BE2C (cell line): ENCODE measurements around the gene ANO9.
A peak's percentile ranks its signal among the peaks of the same experiment; 100 is the strongest.
"Not testable (repeated sequence)": the region's sequence is repeated elsewhere in the genome, so short reads cannot be mapped to it uniquely, and the experiment has no call there.

Source experiments
- DNase-seq: peaks from one replicate; pipeline ENCODE4 v3.0.0-alpha.2; 2020
- H3K27me3 ChIP-seq: fragments of 250-450 bp; sonication (Bioruptor Pico); 2 replicates; pipeline ENCODE4 v1.5.1; 2020; ENCODE audit warnings: mild to moderate bottlenecking
- H3K36me3 ChIP-seq: fragments of 250-450 bp; sonication (Bioruptor Pico); 2 replicates; pipeline ENCODE4 v1.5.1; 2020; ENCODE audit warnings: mild to moderate bottlenecking
- H3K4me1 ChIP-seq: fragments of 250-450 bp; sonication (Bioruptor Pico); 2 replicates; pipeline ENCODE4 v1.5.1; 2020
- H3K4me3 ChIP-seq: 2 replicates; pipeline ENCODE4 v1.5.1; 2011; ENCODE audit warnings: low read depth, low read length
- H3K9me3 ChIP-seq: fragments of 250-450 bp; sonication (Bioruptor Pico); 2 replicates; pipeline ENCODE4 v1.5.1; 2020
- TF ChIP-seq, protein P1 (sequence below): IDR thresholded peaks from 2 replicates; pipeline ENCODE4 v1.5.1; 2012; ENCODE audit warnings: mild to moderate bottlenecking, low read depth, low read length

The ANO9 gene

DNA sequence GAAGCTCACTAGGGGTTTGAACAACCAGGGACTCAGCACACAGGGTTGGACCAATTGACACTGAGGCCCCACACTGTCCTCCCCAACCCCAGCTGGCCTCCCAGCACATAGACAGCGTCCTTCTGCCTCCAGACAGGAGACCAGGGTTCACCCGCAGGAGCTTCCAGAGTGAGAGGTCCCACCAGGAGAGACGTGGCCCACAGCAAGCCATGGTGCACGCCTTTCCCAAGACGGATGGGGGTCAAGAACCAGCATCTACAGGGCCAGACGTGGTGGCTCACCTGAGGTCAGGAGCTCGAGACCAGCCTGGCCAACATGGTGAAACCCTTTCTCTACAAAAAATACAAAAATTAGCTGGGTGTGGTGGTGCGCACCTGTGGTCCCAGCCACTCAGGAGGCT is 15.0 kb downstream of the ANO9 start:
- Histone ChIP-seq H3K9me3 (no peaks in the 10 kb centered on the region), H3K36me3 (no peaks in the 10 kb centered on the region), H3K4me3 (no peak overlapping the region), H3K27me3 (peaks cover 7% of the 10 kb centered on the region; the same call in 1 of the 2 replicates), H3K4me1 (no peaks in the 10 kb centered on the region)
- TF ChIP-seq, protein P1, sequence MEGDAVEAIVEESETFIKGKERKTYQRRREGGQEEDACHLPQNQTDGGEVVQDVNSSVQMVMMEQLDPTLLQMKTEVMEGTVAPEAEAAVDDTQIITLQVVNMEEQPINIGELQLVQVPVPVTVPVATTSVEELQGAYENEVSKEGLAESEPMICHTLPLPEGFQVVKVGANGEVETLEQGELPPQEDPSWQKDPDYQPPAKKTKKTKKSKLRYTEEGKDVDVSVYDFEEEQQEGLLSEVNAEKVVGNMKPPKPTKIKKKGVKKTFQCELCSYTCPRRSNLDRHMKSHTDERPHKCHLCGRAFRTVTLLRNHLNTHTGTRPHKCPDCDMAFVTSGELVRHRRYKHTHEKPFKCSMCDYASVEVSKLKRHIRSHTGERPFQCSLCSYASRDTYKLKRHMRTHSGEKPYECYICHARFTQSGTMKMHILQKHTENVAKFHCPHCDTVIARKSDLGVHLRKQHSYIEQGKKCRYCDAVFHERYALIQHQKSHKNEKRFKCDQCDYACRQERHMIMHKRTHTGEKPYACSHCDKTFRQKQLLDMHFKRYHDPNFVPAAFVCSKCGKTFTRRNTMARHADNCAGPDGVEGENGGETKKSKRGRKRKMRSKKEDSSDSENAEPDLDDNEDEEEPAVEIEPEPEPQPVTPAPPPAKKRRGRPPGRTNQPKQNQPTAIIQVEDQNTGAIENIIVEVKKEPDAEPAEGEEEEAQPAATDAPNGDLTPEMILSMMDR, result no peak
- peak; percentile 1 for DNase-seq

- Histone ChIP-seq H3K9me3 (no peaks in the 10 kb centered on the region), H3K4me1 (no peaks in the 10 kb centered on the region), H3K27me3 (peaks cover 7% of the 10 kb centered on the region; the same call in 1 of the 2 replicates), H3K36me3 (no peaks in the 10 kb centered on the region), H3K4me3 (no peak overlapping the region)
- TF ChIP-seq, protein P1, result no peak
- DNase-seq, result no peak
These were observed 16.5 kb downstream of the ANO9 start for GRCh38 chr11:425301-425700.

GRCh38 chr11:424766-425165 is 17.0 kb downstream of the ANO9 start:
- not testable (repeated sequence) for H3K4me1 ChIP-seq, H3K4me3 ChIP-seq, DNase-seq, H3K9me3 ChIP-seq, H3K27me3 ChIP-seq, H3K36me3 ChIP-seq

DNA sequence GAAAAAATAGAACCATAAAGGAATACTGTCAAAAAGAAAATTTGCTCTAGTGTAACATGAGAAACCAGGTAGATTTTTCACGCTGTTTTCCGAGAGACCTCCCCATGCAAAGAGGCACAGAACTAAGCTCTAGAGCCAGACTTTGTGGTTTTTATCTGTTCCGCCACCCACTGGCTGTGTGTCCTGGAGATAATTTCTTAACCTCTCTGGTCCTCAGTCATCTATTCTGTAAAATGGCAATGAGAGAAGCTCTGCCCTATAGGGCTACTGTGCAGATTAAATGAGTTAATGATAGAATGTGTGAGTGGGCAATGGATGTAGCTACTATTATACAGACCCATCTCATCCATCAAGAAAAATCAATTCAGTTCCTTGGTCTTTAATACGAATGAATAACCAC is 17.6 kb downstream of the ANO9 start:
- TF ChIP-seq, protein P1, result no peak
- peaks cover 7% of the 10 kb centered on the region; the same call in 1 of the 2 replicates for H3K27me3 ChIP-seq
- DNase-seq, result no peak

GRCh38 chr11:422249-422656 is 19.6 kb downstream of the ANO9 start:
- DNase-seq, result no peak
- TF ChIP-seq, protein P1, result no peak
- no peaks in the 10 kb centered on the region for H3K36me3 ChIP-seq

More for the DNA sequence above, 17.6 kb downstream of the ANO9 start:
- no peaks in the 10 kb centered on the region for H3K4me1 ChIP-seq
- no peaks in the 10 kb centered on the region for H3K36me3 ChIP-seq
- no peaks in the 10 kb centered on the region for H3K9me3 ChIP-seq
- no peak overlapping the region for H3K4me3 ChIP-seq

DNA sequence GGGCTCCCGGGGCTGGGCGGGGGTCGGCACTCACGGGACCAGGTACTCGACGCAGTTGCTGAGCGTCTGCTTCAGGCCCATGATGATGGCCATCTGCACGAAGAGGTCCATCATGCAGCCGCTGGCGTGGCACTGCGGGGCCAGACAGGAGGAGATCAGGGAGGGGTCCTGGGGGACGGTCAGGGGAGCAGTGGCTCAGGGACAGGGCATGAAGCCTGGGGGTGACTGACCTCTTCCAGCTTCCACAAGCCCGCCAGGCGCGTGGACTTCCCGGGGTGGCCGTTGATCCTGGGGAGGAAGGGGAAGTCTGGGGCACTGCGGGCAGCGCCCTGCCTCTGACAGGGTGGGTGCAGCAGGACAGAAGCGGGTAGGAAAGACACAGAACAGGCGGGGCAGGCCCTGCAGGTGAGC is 20.9 kb downstream of the ANO9 start:
- DNase-seq, result no peak
- H3K9me3 ChIP-seq, result no peaks in the 10 kb centered on the region
- TF ChIP-seq, protein P1, result no peak
- H3K27me3 ChIP-seq, result peaks cover 33% of the 10 kb centered on the region
- H3K4me1 ChIP-seq, result no peaks in the 10 kb centered on the region
- no peaks in the 10 kb centered on the region for H3K36me3 ChIP-seq
- no peak overlapping the region for H3K4me3 ChIP-seq

More at GRCh38 chr11:422249-422656, 19.6 kb downstream of the ANO9 start:
- Histone ChIP-seq H3K9me3 (no peaks in the 10 kb centered on the region), H3K4me1 (no peaks in the 10 kb centered on the region), H3K27me3 (peaks cover 19% of the 10 kb centered on the region), H3K4me3 (no peak overlapping the region)
